AG09319 (cell line): Measurements from ENCODE around the gene SPATS2L.

Experiments
- DNase-seq: peaks from one replicate; pipeline ENCODE4 v3.0.0-alpha.2; 2010; ENCODE audit warnings: low read depth; ENCODE audit errors: extremely low read depth
- CTCF ChIP-seq: IDR thresholded peaks from 2 replicates; pipeline ENCODE4 v1.5.1; 2011; ENCODE audit warnings: low read depth, mild to moderate bottlenecking, inconsistent platforms, low read length, moderate library complexity

SPATS2L gene

GRCh38 chr2:200345975-200346374 is 39.5 kb downstream of the SPATS2L start:
- TF ChIP-seq CTCF: no peak
- DNase-seq: no peak

- TF ChIP-seq CTCF: no peak
- DNase-seq: no peak
Observed at GRCh38 chr2:200347301-200347700, 40.8 kb downstream of the SPATS2L start.

GRCh38 chr2:200348897-200349563 is 42.5 kb downstream of the SPATS2L start:
- no peak for TF ChIP-seq CTCF

GRCh38 chr2:200349868-200350267 is 43.4 kb downstream of the SPATS2L start:
- DNase-seq: no peak

More at GRCh38 chr2:200348897-200349563, 42.5 kb downstream of the SPATS2L start:
- DNase-seq: no peak

GRCh38 chr2:200350850-200351285 is 44.4 kb downstream of the SPATS2L start:
- DNase-seq: no peak
- TF ChIP-seq CTCF: no peak

More at GRCh38 chr2:200349868-200350267, 43.4 kb downstream of the SPATS2L start:
- no peak for TF ChIP-seq CTCF

GRCh38 chr2:200351815-200352214 is 45.3 kb downstream of the SPATS2L start:
- DNase-seq: no peak
- TF ChIP-seq CTCF: no peak

GRCh38 chr2:200352636-200353035 is 46.1 kb downstream of the SPATS2L start:
- DNase-seq: no peak
- no peak for TF ChIP-seq CTCF
